Measurements from ENCODE around the gene NPAS2.

- no peak for TF ChIP-seq CTCF (IDR thresholded peaks at IDR 0.05)
- TF ChIP-seq EZH2phosphoT487 (IDR thresholded peaks at IDR 0.05) = no peak
- TF ChIP-seq EZH2 (IDR thresholded peaks at IDR 0.05) = no peak
Observed at GRCh38 chr2:100814043-100814442, 5.9 kb upstream of the NPAS2 start.
